Epithelial cell of esophagus (primary cell): Measurements from ENCODE around the gene CFAP74.

Experiments
- DNase-seq: peaks from one replicate; pipeline ENCODE4 v3.0.0; 2010; ENCODE audit warnings: low read depth
- H3K4me3 ChIP-seq: 2 replicates; pipeline ENCODE4 v1.5.1; 2011; ENCODE audit warnings: mild to moderate bottlenecking, low read length, control low read depth
- TF ChIP-seq, protein P1 (sequence below): IDR thresholded peaks from 2 replicates; pipeline ENCODE4 v1.5.1; 2011; ENCODE audit warnings: low read depth, mild to moderate bottlenecking, low read length, control low read depth, inconsistent platforms; ENCODE audit not compliant: insufficient read depth; ENCODE audit errors: missing control alignments

The CFAP74 gene

DNA sequence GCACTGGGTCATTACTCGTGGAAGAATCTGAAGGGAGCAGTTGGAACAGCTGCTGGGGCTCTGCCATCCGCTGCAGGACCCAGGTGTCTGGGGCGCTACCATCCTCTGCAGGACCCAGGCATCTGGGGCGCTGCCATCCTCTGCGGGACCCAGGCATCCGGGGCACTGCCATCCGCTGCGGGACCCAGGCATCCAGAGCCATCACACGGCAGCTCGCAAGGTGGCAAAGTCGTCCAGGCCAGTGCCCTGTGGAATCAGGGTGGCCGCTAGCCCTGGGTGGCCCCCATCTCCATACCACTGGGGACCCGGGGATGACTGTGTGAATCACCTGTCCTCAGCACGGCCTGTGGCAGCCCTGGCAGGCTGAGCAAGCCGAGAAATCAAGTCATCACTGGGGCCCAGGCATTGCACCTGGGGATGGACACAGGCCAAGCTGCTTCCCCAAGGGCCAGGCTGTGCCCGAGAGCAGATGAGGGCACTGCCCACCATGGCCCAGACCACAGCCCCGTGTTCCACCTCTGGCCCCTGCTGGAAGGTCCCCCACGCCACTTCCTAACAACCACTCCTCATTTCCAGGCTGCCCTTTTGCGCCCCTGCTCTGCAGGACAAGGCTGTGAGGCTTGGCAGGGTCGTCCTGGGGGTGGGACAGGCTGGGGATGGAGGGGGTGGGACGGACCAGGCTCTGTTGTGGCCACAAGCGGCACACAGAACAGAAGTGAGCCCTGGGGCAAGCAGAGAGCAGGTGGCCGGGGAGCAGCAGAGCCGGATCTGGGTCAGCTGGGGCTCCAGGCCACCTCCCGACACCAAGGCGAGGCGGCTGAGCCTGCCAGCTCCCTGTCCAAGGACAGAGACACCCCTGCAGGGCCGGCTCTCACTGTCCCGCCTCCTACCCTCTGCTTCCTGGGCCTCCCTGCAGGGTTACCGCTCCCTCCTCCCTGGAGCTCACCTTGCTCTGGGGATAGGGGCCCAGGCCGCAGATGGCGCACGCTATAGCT is 28.3 kb upstream of the CFAP74 start:
- TF ChIP-seq, protein P1, sequence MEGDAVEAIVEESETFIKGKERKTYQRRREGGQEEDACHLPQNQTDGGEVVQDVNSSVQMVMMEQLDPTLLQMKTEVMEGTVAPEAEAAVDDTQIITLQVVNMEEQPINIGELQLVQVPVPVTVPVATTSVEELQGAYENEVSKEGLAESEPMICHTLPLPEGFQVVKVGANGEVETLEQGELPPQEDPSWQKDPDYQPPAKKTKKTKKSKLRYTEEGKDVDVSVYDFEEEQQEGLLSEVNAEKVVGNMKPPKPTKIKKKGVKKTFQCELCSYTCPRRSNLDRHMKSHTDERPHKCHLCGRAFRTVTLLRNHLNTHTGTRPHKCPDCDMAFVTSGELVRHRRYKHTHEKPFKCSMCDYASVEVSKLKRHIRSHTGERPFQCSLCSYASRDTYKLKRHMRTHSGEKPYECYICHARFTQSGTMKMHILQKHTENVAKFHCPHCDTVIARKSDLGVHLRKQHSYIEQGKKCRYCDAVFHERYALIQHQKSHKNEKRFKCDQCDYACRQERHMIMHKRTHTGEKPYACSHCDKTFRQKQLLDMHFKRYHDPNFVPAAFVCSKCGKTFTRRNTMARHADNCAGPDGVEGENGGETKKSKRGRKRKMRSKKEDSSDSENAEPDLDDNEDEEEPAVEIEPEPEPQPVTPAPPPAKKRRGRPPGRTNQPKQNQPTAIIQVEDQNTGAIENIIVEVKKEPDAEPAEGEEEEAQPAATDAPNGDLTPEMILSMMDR = no peak
- H3K4me3 ChIP-seq = no peak overlapping the region
- DNase-seq = no peak

DNA sequence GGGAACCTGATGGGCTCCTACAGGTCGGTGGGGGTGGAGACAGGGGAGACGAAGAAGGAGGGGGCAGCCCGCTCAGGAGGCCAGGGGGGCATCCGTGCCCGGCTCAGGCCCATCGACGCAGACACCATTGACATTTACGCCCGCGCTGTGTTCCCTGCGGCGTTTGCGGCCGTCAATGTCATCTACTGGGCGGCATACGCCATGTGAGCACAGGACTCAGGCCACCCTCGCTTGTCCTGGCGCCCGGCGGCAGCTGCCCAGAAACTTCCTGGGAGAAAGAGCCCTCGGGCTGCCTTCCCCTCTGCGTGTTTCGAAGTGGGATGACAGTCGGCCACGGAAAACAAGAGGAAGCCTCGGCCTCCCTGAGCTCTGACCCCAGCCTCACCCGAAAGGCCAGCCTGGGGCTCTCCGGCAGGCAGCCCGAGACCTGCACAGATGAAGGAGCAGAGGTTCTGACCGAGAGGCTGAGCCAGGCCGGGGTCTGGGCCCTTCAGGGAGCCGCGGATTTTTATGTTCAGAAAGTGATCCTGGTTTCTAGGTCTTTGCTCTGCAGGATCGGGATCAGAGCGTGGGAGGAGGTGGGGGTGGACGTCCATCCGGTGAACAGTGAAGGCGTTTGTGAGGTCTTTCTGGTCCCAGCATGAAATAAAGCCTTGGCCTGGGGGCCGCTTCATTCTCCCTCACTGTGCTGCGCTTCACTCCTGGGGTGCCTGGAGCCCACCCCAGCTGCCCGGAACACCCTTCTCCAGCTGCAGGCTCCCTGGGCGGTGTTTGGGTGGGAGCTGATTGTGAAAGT is 26.7 kb upstream of the CFAP74 start:
- no peak overlapping the region for H3K4me3 ChIP-seq
- TF ChIP-seq, protein P1 = no peak
- DNase-seq = no peak

DNA sequence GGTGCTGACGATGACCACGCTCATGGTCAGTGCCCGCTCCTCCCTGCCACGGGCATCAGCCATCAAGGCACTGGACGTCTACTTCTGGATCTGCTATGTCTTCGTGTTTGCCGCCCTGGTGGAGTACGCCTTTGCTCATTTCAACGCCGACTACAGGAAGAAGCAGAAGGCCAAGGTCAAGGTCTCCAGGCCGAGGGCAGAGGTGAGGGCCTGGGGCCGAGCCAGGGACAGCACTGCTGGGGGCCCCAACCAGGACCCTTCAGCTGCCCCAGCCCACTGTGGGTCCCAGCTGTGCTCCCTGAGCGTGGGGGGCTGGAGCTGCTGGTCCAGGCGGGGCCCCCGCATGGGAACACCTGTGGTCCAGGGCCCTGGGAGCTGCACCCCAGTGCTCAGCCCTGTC is 26.0 kb upstream of the CFAP74 start:
- no peak for DNase-seq
- H3K4me3 ChIP-seq = no peak overlapping the region
- TF ChIP-seq, protein P1 = no peak

DNA sequence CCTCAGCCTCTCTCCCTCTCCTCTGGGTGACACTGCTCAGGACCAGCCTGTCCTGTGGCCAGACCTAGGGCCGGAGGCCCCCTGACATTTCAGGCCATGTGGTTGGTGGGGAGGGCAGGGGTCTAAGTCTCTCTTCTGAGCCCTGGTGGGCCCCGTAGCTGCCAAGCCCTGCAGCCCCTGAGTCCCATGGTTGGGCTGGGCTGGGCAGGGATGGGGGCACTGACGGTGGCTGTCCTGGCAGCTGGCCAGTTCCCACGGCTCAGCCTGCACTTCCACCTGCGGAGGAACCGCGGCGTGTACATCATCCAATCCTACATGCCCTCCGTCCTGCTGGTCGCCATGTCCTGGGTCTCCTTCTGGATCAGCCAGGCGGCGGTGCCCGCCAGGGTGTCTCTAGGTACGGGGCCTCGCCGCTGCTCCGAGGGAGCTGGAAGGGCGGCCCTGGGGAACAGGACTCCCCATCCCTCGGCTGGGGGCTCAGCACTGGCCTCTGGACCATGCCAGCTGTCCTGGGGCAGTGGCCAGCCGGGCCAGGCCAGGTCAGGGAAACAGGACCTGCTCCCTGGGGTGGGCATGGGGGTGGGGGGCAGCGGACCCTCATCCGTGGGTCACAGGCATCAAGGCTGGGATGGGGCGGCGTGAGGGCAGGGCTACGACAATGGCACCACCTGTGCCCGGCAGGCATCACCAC is 25.4 kb upstream of the CFAP74 start:
- TF ChIP-seq, protein P1 = no peak
- DNase-seq = no peak
- no peak overlapping the region for H3K4me3 ChIP-seq

DNA sequence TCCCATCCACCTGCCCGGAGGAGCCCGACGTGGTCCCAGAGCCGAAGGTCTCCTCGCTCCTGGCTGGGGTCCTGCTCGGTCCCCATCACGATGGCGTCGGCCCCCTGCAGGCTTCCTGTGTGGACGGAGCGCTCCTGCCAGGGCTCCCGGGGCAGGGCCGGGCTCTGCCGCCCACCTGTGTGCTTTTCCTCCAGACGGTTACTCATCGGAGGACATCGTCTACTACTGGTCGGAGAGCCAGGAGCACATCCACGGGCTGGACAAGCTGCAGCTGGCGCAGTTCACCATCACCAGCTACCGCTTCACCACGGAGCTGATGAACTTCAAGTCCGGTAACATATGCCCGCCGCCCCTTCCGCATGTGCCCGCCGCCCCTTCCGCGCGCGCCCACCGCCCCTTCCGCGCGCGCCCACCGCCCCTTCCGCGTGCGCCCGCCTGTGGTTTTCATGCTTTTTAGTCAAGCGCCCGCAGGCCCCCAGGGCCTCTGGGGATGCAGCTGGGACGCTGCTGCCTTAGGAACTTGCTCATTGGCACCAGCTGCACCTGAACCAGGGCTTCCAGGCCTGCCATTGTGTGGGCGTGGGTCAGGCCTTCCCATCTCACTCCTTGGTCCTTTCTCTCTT is 24.5 kb upstream of the CFAP74 start:
- H3K4me3 ChIP-seq = no peak overlapping the region
- TF ChIP-seq, protein P1 = no peak
- no peak for DNase-seq

DNA sequence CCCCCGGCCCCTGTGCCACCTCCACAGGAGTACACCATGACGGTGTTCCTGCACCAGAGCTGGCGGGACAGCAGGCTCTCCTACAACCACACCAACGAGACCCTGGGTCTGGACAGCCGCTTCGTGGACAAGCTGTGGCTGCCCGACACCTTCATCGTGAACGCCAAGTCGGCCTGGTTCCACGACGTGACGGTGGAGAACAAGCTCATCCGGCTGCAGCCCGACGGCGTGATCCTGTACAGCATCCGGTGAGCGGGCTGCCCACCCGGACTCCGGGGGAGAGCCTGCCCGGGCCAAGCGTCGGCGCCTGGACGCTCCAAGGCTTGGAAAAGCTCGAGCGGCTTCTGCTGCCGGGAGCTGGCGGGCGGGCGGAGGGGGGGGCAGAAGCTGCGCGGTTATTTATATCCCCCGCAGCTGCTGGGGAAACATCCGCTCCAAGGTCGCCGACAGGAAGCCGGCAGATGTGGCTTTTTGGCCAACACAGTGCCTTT is 21.9 kb upstream of the CFAP74 start:
- TF ChIP-seq, protein P1 = no peak
- DNase-seq = no peak
- H3K4me3 ChIP-seq = no peak overlapping the region
